HG02610 (cell line): ENCODE data around the gene ASB7.
"Not testable (repeated sequence)": the region's sequence is repeated elsewhere in the genome, so short reads cannot be mapped to it uniquely, and the experiment has no call there.

Experiments used
- ATAC-seq: cut with Tn5 transposase; IDR thresholded peaks from one replicate; pipeline ENCODE4 v1.9.1; 2021; ENCODE audit warnings: mild to moderate bottlenecking, moderate library complexity; ENCODE audit not compliant: unreplicated experiment

ASB7 gene

GRCh38 chr15:100648951-100649350 is 46.6 kb downstream of the ASB7 start:
- no peak for ATAC-seq

- no peak for ATAC-seq
These were observed 48.3 kb downstream of the ASB7 start for GRCh38 chr15:100650685-100651084.

GRCh38 chr15:100651253-100651652 is 48.9 kb downstream of the ASB7 start:
- no peak for ATAC-seq

GRCh38 chr15:100652116-100652515 is 49.7 kb downstream of the ASB7 start:
- ATAC-seq, result no peak

- ATAC-seq, result no peak
These were observed 51.2 kb downstream of the ASB7 start for GRCh38 chr15:100653608-100654007.

- no peak for ATAC-seq
These were observed 56.5 kb downstream of the ASB7 start for GRCh38 chr15:100658895-100659294.

GRCh38 chr15:100661156-100661555 is 58.8 kb downstream of the ASB7 start:
- ATAC-seq, result no peak

- ATAC-seq, result no peak
These were observed 60.9 kb downstream of the ASB7 start for GRCh38 chr15:100663086-100663914.

GRCh38 chr15:100663915-100664281 is 61.5 kb downstream of the ASB7 start:
- ATAC-seq, result no peak

- no peak for ATAC-seq
These were observed 63.2 kb downstream of the ASB7 start for GRCh38 chr15:100665570-100665969.

GRCh38 chr15:100667405-100668347 is 65.3 kb downstream of the ASB7 start:
- no peak for ATAC-seq

GRCh38 chr15:100668348-100668745 is 66.0 kb downstream of the ASB7 start:
- no peak for ATAC-seq

- ATAC-seq, result no peak
These were observed 66.9 kb downstream of the ASB7 start for GRCh38 chr15:100669260-100669659.

GRCh38 chr15:100670505-100671021 is 68.2 kb downstream of the ASB7 start:
- no peak for ATAC-seq

- no peak for ATAC-seq
These were observed 68.8 kb downstream of the ASB7 start for GRCh38 chr15:100671124-100671680.

GRCh38 chr15:100671858-100672543 is 69.6 kb downstream of the ASB7 start:
- ATAC-seq, result no peak

GRCh38 chr15:100672959-100673358 is 70.6 kb downstream of the ASB7 start:
- no peak for ATAC-seq

GRCh38 chr15:100679151-100679550 is 76.8 kb downstream of the ASB7 start:
- ATAC-seq, result not testable (repeated sequence)

GRCh38 chr15:100680726-100681125 is 78.3 kb downstream of the ASB7 start:
- ATAC-seq, result no peak

GRCh38 chr15:100681335-100681746 is 79.0 kb downstream of the ASB7 start:
- no peak for ATAC-seq

- no peak for ATAC-seq
These were observed 80.1 kb downstream of the ASB7 start for GRCh38 chr15:100682468-100682867.
